GM23248 (cell line): ENCODE data around the gene MINDY1.

ENCODE experiments used
- EZH2 ChIP-seq: fragments of 200-600 bp; sonication (generic); IDR thresholded peaks from 2 replicates; pipeline ENCODE4 v1.6.1; 2018; ENCODE audit warnings: antibody characterized with exemption, mild to moderate bottlenecking; ENCODE audit not compliant: insufficient read depth, poor library complexity, severe bottlenecking
- EZH2phosphoT487 ChIP-seq: fragments of 200-600 bp; sonication (generic); IDR thresholded peaks from 2 replicates; pipeline ENCODE4 v1.6.1; 2018; ENCODE audit warnings: antibody characterized with exemption, moderate library complexity, mild to moderate bottlenecking, low read depth; ENCODE audit not compliant: insufficient read depth

DNA sequence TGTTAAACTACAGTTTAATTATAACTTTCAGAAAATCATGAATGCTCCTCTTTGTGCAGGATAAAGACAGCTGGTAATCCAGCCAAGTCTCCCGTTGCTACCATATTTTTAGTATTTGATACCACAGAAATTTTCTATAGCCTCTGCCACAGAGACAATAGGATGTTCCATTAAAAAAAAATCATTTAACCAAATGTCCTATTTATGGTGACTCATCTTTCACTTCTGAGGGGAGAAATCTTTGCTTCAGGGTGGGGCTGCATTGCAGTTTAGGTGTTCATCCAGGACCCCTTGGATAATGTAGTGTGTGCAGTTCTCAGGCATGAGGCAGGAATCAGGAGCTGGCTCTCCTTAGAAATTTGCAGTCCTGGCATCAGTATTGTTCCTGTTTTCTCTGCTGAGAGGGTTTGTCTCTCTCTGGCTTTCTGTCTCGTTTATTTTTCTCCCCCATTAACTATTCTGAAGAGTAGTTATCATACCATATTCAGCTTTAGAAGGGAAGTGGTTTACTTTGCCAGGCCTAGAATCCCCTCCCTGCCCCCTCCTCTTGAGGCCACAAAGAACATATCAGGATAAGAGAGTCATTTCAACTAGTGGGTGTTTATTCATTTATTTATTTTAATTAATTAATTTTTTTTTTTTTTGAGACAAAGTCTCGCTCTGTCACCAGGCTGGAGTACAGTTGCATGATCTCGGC lies 4.6 kb upstream of the MINDY1 start:
- no peak for TF ChIP-seq EZH2phosphoT487
- TF ChIP-seq EZH2: no peak
